GM12878 (cell line): ENCODE data around the gene TCOF1. TPM values are rescaled to one million over a fixed set of nuclear protein-coding genes. Genes with fewer than 3 reads are reported as not detected.

Experiments used
- BCL11A ChIP-seq: IDR thresholded peaks from 2 replicates; pipeline ENCODE4 v1.6.1; 2011; ENCODE audit warnings: low read depth, low read length
- BHLHE40 ChIP-seq, 2 experiments: fragments of 450-650 bp in 1 of 2; IDR thresholded peaks; 2 replicates each; pipeline ENCODE4 v1.6.1; 2011 to 2017; ENCODE audit warnings: low read depth in 2 of 2, borderline replicate concordance in 1 of 2, improper control_type of control experiment in 1 of 2, low read length in 1 of 2, mild to moderate bottlenecking in 1 of 2
- DPF2 ChIP-seq: fragments of 450-650 bp; IDR thresholded peaks from 2 replicates; pipeline ENCODE4 v1.6.1; 2017; ENCODE audit warnings: mild to moderate bottlenecking
- EED ChIP-seq: sonication (generic); IDR thresholded peaks from 2 replicates; pipeline ENCODE4 v1.6.1; 2016; ENCODE audit warnings: antibody characterized with exemption, low read depth
- ESRRA ChIP-seq: IDR thresholded peaks from 2 replicates; pipeline ENCODE4 v1.6.1; 2012; ENCODE audit warnings: mild to moderate bottlenecking, low read length, improper control_type of control experiment
- MYC ChIP-seq: IDR thresholded peaks from 2 replicates; pipeline ENCODE4 v1.6.1; 2011; ENCODE audit warnings: mild to moderate bottlenecking, low read length, moderate library complexity, inconsistent platforms; ENCODE audit not compliant: insufficient read depth, insufficient replicate concordance, insufficient read length, severe bottlenecking
- NFYA ChIP-seq: IDR thresholded peaks from 2 replicates; pipeline ENCODE4 v1.6.1; 2011; ENCODE audit warnings: low read depth, mild to moderate bottlenecking, low read length, improper control_type of control experiment, borderline replicate concordance
- NR2F1 ChIP-seq: fragments of 450-650 bp; conservative IDR thresholded peaks from 2 replicates; pipeline ENCODE4 v1.6.1; 2017; ENCODE audit warnings: mild to moderate bottlenecking
- PML ChIP-seq: IDR thresholded peaks from 2 replicates; pipeline ENCODE4 v1.6.1; 2012; ENCODE audit warnings: low read length, inconsistent platforms
- RB1 ChIP-seq: fragments of 450-650 bp; formaldehyde crosslinking; IDR thresholded peaks from 2 replicates; pipeline ENCODE4 v1.6.1; 2017; ENCODE audit warnings: mild to moderate bottlenecking, borderline replicate concordance
- SMAD5 ChIP-seq: IDR thresholded peaks from 2 replicates; pipeline ENCODE4 v1.6.1; 2016; ENCODE audit warnings: antibody characterized with exemption, low read depth
- SPI1 ChIP-seq: IDR thresholded peaks from 2 replicates; pipeline ENCODE4 v1.6.1; 2011; ENCODE audit warnings: low read depth, mild to moderate bottlenecking, low read length, moderate library complexity, borderline replicate concordance; ENCODE audit not compliant: insufficient read depth
- SRF ChIP-seq, 2 experiments: IDR thresholded peaks; 2 replicates each; pipeline ENCODE4 v1.6.1; 2011; ENCODE audit warnings: low read depth in 2 of 2, low read length in 2 of 2, mild to moderate bottlenecking in 1 of 2, moderate library complexity in 1 of 2
- STAT3 ChIP-seq: IDR thresholded peaks from 2 replicates; pipeline ENCODE4 v1.6.1; 2011; ENCODE audit warnings: low read depth, low read length, improper control_type of control experiment
- YBX1 ChIP-seq: fragments of 450-650 bp; IDR thresholded peaks from 2 replicates; pipeline ENCODE4 v1.6.1; 2016; ENCODE audit warnings: antibody characterized with exemption
- ZNF24 ChIP-seq: fragments of 450-650 bp; IDR thresholded peaks from 2 replicates; pipeline ENCODE4 v1.6.1; 2017; ENCODE audit warnings: antibody characterized with exemption, mild to moderate bottlenecking
- ZSCAN29 ChIP-seq: fragments of 450-650 bp; IDR thresholded peaks from 2 replicates; pipeline ENCODE4 v1.6.1; 2017; ENCODE audit warnings: mild to moderate bottlenecking, moderate library complexity
- polyA plus RNA-seq, 11 experiments: library from polyadenylated mRNA; depleted of rRNA in 4 of 11; unstranded in 6 of 11; stranded (reverse) in 5 of 11; fragments of >200 nt; fragmentation: Nextera tagmentation in 4 of 11; fragmentation: Illumina TruSeq in 1 of 11; extraction: Ambion mirVana in 4 of 11; extraction: Trizol in 1 of 11; gene quantifications; 1 replicate in 1 of 11; 2 replicates in 10 of 11; pipeline versions ENCODE4 v1.2.1 to v1.2.3, GENCODE V29; 2011 to 2016; ENCODE audit warnings: inconsistent platforms in 2 of 11, missing spikeins in 2 of 11, low read depth in 1 of 11
- total RNA-seq, 4 experiments: library from RNA; depleted of rRNA in 3 of 4; stranded (reverse); fragments of >200 nt in 3 of 4; fragmentation: Illumina TruSeq in 1 of 4; extraction: Trizol in 1 of 4; gene quantifications; 2 replicates each; pipeline versions ENCODE4 v1.2.1 to v1.2.3, GENCODE V29; 2013 to 2021
- TF ChIP-seq, protein P1 (sequence below): fragments of 450-650 bp; IDR thresholded peaks from 2 replicates; pipeline ENCODE4 v1.6.1; 2016; ENCODE audit warnings: mild to moderate bottlenecking
- TF ChIP-seq, protein P2 (sequence below): fragments of 150-350 bp; IDR thresholded peaks from 2 replicates; pipeline ENCODE4 v1.6.1; 2014; ENCODE audit warnings: mild to moderate bottlenecking, low read depth, low read length
- TF ChIP-seq, protein P3 (sequence below): fragments of 450-650 bp; IDR thresholded peaks from 2 replicates; pipeline ENCODE4 v1.6.1; 2017; ENCODE audit warnings: antibody characterized with exemption, mild to moderate bottlenecking, moderate library complexity
- TF ChIP-seq, protein P4 (sequence below): IDR thresholded peaks from 2 replicates; pipeline ENCODE4 v1.6.1; 2011; ENCODE audit warnings: low read depth, low read length, improper control_type of control experiment, borderline replicate concordance

Gene TCOF1
- total and polyA plus RNA-seq, 10 of the 15 experiments (the other 5 are each of a cell fraction or from before 2014, with no cell fraction given), result 8.7 to 83.9 (median 38.9) TPM

DNA sequence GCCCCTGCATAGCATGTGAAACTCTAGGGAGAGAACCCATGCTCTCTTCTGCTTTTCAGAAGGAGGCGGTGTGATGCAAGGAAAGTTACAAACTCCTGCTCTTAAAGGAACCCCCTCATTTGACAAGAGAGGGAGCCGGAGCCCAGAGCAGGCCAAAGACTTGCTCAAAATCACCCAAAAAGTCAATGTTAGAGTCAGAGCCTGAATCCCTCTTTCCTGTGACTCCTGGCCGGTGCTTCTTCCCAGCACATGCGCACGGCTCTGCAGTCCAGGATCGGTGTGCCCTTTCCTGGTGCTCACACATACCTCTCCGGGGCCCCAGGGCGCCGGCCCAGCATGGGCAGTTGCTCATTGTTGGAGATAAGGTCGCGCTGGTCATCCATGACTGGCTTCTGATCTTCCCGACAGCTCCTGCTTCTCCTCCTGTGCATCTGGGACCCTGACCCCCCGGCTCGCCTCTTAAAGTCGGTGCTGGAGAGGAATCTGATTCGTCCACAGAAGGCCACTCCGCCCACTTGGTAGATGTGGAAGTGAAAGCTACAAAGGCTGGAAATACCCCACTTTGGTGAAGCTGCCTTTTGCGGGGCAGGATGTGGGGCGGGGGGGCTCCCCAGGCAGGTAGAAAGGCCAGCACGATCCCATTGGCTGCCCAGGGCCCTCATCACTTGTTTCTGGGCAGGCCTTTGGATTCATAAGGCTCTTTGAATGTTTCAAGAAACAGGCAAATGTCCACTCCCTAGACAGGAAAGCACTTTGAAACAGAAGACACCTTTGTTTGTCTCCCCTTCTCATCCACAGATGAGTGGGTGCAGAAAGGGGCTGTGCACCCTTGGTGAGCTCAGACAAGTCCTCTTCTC is 55.0 kb downstream of the TCOF1 start, which contains the start of gene CD74 (continued):
- TF ChIP-seq, protein P1, sequence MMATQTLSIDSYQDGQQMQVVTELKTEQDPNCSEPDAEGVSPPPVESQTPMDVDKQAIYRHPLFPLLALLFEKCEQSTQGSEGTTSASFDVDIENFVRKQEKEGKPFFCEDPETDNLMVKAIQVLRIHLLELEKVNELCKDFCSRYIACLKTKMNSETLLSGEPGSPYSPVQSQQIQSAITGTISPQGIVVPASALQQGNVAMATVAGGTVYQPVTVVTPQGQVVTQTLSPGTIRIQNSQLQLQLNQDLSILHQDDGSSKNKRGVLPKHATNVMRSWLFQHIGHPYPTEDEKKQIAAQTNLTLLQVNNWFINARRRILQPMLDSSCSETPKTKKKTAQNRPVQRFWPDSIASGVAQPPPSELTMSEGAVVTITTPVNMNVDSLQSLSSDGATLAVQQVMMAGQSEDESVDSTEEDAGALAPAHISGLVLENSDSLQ, result 0 out of 2 replicates have a peak, but pooled peaks have one; percentile 4
- TF ChIP-seq PML, result no peak
- TF ChIP-seq, protein P2, sequence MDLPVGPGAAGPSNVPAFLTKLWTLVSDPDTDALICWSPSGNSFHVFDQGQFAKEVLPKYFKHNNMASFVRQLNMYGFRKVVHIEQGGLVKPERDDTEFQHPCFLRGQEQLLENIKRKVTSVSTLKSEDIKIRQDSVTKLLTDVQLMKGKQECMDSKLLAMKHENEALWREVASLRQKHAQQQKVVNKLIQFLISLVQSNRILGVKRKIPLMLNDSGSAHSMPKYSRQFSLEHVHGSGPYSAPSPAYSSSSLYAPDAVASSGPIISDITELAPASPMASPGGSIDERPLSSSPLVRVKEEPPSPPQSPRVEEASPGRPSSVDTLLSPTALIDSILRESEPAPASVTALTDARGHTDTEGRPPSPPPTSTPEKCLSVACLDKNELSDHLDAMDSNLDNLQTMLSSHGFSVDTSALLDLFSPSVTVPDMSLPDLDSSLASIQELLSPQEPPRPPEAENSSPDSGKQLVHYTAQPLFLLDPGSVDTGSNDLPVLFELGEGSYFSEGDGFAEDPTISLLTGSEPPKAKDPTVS, result no peak
- no peak for TF ChIP-seq STAT3
- peak; percentile 77 for TF ChIP-seq DPF2
- peak; percentile 69; the same call in 1 of the 2 replicates for TF ChIP-seq ESRRA
- peak; percentile 94 for TF ChIP-seq SPI1
- peak; percentile 51; the same call in 1 of the 2 replicates for TF ChIP-seq ZNF24
- TF ChIP-seq RB1, result peak; percentile 79; the same call in 1 of the 2 replicates
- TF ChIP-seq, protein P3, sequence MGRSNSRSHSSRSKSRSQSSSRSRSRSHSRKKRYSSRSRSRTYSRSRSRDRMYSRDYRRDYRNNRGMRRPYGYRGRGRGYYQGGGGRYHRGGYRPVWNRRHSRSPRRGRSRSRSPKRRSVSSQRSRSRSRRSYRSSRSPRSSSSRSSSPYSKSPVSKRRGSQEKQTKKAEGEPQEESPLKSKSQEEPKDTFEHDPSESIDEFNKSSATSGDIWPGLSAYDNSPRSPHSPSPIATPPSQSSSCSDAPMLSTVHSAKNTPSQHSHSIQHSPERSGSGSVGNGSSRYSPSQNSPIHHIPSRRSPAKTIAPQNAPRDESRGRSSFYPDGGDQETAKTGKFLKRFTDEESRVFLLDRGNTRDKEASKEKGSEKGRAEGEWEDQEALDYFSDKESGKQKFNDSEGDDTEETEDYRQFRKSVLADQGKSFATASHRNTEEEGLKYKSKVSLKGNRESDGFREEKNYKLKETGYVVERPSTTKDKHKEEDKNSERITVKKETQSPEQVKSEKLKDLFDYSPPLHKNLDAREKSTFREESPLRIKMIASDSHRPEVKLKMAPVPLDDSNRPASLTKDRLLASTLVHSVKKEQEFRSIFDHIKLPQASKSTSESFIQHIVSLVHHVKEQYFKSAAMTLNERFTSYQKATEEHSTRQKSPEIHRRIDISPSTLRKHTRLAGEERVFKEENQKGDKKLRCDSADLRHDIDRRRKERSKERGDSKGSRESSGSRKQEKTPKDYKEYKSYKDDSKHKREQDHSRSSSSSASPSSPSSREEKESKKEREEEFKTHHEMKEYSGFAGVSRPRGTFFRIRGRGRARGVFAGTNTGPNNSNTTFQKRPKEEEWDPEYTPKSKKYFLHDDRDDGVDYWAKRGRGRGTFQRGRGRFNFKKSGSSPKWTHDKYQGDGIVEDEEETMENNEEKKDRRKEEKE, result peak; percentile 82
- peak; percentile 96 for TF ChIP-seq NR2F1
- TF ChIP-seq, protein P4, sequence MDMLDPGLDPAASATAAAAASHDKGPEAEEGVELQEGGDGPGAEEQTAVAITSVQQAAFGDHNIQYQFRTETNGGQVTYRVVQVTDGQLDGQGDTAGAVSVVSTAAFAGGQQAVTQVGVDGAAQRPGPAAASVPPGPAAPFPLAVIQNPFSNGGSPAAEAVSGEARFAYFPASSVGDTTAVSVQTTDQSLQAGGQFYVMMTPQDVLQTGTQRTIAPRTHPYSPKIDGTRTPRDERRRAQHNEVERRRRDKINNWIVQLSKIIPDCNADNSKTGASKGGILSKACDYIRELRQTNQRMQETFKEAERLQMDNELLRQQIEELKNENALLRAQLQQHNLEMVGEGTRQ, result no peak
- peak; percentile 77 for TF ChIP-seq BCL11A
- TF ChIP-seq YBX1, result 0 out of 2 replicates have a peak, but pooled peaks have one; percentile 6
- peak; percentile 68 for TF ChIP-seq ZSCAN29
- peak; percentile 100 for TF ChIP-seq SMAD5
- no peak for TF ChIP-seq MYC
- peak; percentile 59 for TF ChIP-seq EED
- peak in 1 of 2 experiments; percentile 49; a peak in 1 of 4 replicates for TF ChIP-seq SRF (IDR thresholded peaks at IDR 0.05; ENCODE audit: low read depth in 2 of 2, low read length in 2 of 2)
- no peak; the same call in 1 of the 2 replicates for TF ChIP-seq NFYA
- TF ChIP-seq BHLHE40 (IDR thresholded peaks at IDR 0.05; ENCODE audit: borderline replicate concordance in 1 of 2, low read depth in 2 of 2, low read length in 1 of 2), result peak; percentile 62 to 68
